Neutrophil (primary cell): ENCODE results near the gene FOXC2.

Source experiments
- H3K27ac ChIP-seq: fragments of 200-600 bp; sonication (generic); 2 replicates; pipeline ENCODE4 v1.5.1; 2016; ENCODE audit warnings: mild to moderate bottlenecking, moderate library complexity
- H3K27me3 ChIP-seq: fragments of 200-600 bp; sonication (generic); 2 replicates; pipeline ENCODE4 v1.6.0; 2016; ENCODE audit warnings: mild to moderate bottlenecking
- H3K36me3 ChIP-seq: fragments of 200-600 bp; sonication (generic); 2 replicates; pipeline ENCODE4 v1.5.1; 2017
- H3K4me1 ChIP-seq, 2 experiments: fragments of 200-600 bp in 1 of 2; sonication (generic) in 1 of 2; 1 replicate in 1 of 2; 2 replicates in 1 of 2; pipeline versions ENCODE4 v1.5.1 to v1.6.1; 2013 to 2016; ENCODE audit warnings: low read depth in 1 of 2, low read length in 1 of 2, mild to moderate bottlenecking in 1 of 2, moderate library complexity in 1 of 2; ENCODE audit not compliant: control insufficient read depth in 1 of 2, insufficient read depth in 1 of 2
- H3K4me3 ChIP-seq, 2 experiments: fragments of 200-600 bp in 1 of 2; sonication (generic) in 1 of 2; 1 replicate in 1 of 2; 2 replicates in 1 of 2; pipeline ENCODE4 v1.5.1; 2013 to 2016; ENCODE audit warnings: low read depth in 1 of 2, low read length in 1 of 2, mild to moderate bottlenecking in 1 of 2, moderate library complexity in 1 of 2
- H3K9me3 ChIP-seq: fragments of 200-600 bp; sonication (generic); 2 replicates; pipeline ENCODE4 v1.5.1; 2016
- CTCF ChIP-seq: fragments of 200-600 bp; sonication (generic); IDR thresholded peaks from 2 replicates; pipeline ENCODE4 v1.5.1; 2016; ENCODE audit warnings: antibody characterized with exemption

The FOXC2 gene

GRCh38 chr16:86534779-86535615, 31.6 kb upstream of the FOXC2 start:
- H3K9me3 ChIP-seq = no peaks in the 10 kb centered on the region
- no peak overlapping the region for H3K4me3 ChIP-seq
- no peaks in the 10 kb centered on the region for H3K27me3 ChIP-seq
- H3K27ac ChIP-seq = no peak overlapping the region
- H3K4me1 ChIP-seq = no peaks in the 10 kb centered on the region
- peaks cover 78% of the 10 kb centered on the region for H3K36me3 ChIP-seq
- no peak for TF ChIP-seq CTCF

- Histone ChIP-seq H3K27me3 (no peaks in the 10 kb centered on the region), H3K4me1 (no peaks in the 10 kb centered on the region), H3K36me3 (peaks cover 88% of the 10 kb centered on the region), H3K9me3 (no peaks in the 10 kb centered on the region), H3K27ac (no peak overlapping the region), H3K4me3 (no peak overlapping the region)
- no peak for TF ChIP-seq CTCF
Measured at GRCh38 chr16:86536621-86537020, 30.0 kb upstream of the FOXC2 start.

GRCh38 chr16:86537486-86537885, 29.1 kb upstream of the FOXC2 start:
- Histone ChIP-seq H3K27ac (no peak overlapping the region), H3K4me1 (no peaks in the 10 kb centered on the region), H3K4me3 (no peak overlapping the region), H3K27me3 (no peaks in the 10 kb centered on the region), H3K36me3 (peaks cover 88% of the 10 kb centered on the region), H3K9me3 (no peaks in the 10 kb centered on the region)
- TF ChIP-seq CTCF = no peak

- Histone ChIP-seq H3K4me3 (no peak overlapping the region), H3K27me3 (no peaks in the 10 kb centered on the region), H3K27ac (no peak overlapping the region), H3K36me3 (peaks cover 90% of the 10 kb centered on the region), H3K9me3 (no peaks in the 10 kb centered on the region), H3K4me1 (no peaks in the 10 kb centered on the region)
- TF ChIP-seq CTCF = no peak
Measured at GRCh38 chr16:86538196-86538780, 28.3 kb upstream of the FOXC2 start.

GRCh38 chr16:86540894-86541293, 25.7 kb upstream of the FOXC2 start:
- Histone ChIP-seq H3K4me1 (no peaks in the 10 kb centered on the region), H3K4me3 (no peak overlapping the region), H3K27ac (no peak overlapping the region), H3K27me3 (no peaks in the 10 kb centered on the region), H3K9me3 (no peaks in the 10 kb centered on the region), H3K36me3 (peaks cover 98% of the 10 kb centered on the region)
- TF ChIP-seq CTCF = no peak
